Mammary epithelial cell (primary cell): ENCODE data around the gene KATNAL2.

ENCODE experiments used
- EZH2 ChIP-seq: IDR thresholded peaks from 2 replicates; pipeline ENCODE4 v1.6.1; 2012; ENCODE audit warnings: low read length, inconsistent platforms, borderline replicate concordance
- TF ChIP-seq, protein P1 (sequence below), 2 donors: IDR thresholded peaks in 1 of 2; conservative IDR thresholded peaks in 1 of 2; 2 replicates each; pipeline ENCODE4 v1.5.1; 2011 to 2012; ENCODE audit warnings: inconsistent platforms in 2 of 2, low read length in 2 of 2, mild to moderate bottlenecking in 2 of 2, control low read depth in 1 of 2, low read depth in 1 of 2; ENCODE audit not compliant: insufficient read depth in 1 of 2; ENCODE audit errors: extremely low read depth in 1 of 2

DNA sequence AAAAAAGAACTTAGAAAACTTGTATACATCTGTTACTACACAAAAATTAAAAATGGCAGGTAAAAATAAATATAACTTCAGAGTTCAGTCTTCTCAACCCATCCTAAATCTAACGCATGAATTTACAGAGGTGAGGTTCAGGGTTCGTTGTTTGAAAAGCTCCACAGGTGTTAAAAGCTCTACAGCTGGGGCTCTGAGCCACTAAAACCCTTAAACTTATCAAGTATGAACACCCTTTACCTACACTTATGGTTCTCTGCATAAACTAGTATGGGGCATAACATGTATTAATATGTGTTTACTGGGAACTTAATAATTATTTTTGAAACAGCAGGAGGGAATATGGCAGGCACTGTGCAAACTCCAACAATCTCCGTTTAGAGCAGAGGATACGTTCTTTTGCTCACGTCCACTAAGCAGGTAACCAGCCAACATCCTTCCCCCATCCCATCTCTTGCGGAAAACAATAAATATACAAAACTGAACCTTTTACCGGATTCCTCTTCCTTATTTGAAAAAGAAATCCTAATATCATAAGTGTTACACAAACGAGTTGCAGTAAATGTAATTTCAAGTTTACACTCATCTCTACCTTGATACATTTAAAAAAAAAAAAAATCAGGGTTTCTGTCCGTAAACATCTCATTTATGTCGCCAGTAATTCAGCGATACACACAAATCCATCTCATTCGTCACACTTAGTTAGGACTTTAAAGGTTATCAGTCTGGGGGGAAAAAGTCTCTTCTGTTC lies 1.4 kb upstream of the KATNAL2 start:
- TF ChIP-seq, protein P1, sequence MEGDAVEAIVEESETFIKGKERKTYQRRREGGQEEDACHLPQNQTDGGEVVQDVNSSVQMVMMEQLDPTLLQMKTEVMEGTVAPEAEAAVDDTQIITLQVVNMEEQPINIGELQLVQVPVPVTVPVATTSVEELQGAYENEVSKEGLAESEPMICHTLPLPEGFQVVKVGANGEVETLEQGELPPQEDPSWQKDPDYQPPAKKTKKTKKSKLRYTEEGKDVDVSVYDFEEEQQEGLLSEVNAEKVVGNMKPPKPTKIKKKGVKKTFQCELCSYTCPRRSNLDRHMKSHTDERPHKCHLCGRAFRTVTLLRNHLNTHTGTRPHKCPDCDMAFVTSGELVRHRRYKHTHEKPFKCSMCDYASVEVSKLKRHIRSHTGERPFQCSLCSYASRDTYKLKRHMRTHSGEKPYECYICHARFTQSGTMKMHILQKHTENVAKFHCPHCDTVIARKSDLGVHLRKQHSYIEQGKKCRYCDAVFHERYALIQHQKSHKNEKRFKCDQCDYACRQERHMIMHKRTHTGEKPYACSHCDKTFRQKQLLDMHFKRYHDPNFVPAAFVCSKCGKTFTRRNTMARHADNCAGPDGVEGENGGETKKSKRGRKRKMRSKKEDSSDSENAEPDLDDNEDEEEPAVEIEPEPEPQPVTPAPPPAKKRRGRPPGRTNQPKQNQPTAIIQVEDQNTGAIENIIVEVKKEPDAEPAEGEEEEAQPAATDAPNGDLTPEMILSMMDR (conservative IDR thresholded peaks at IDR 0.05 in 1 of 2, IDR thresholded peaks at IDR 0.05 in 1 of 2; ENCODE audit: extremely low read depth in 1 of 2, insufficient read depth in 1 of 2, low read depth in 1 of 2, low read length in 2 of 2): no peak
- TF ChIP-seq EZH2: no peak
